Activated CD4-positive, alpha-beta T cell treated with anti-CD3 and anti-CD28 coated beads, Interleukin-2, Interleukin-4, amounts not matched to agents 100 ng/mL and 50 ng/mL, durations not matched to agents 16 hours and 8 hours (primary cell): ENCODE data around the gene AP5B1.

Experiments used
- DNase-seq: peaks from one replicate; pipeline ENCODE4 v3.0.0-alpha.2; 2020; ENCODE audit warnings: low spot score

AP5B1 gene

GRCh38 chr11:65801153-65801987, 20.6 kb upstream of the AP5B1 start:
- DNase-seq: no peak

- no peak for DNase-seq
These were observed 18.1 kb upstream of the AP5B1 start for GRCh38 chr11:65798882-65799281.

GRCh38 chr11:65797711-65798110, 16.9 kb upstream of the AP5B1 start:
- no peak for DNase-seq

- no peak for DNase-seq
These were observed 16.2 kb upstream of the AP5B1 start for GRCh38 chr11:65796726-65797601.

- DNase-seq: no peak
These were observed 14.1 kb upstream of the AP5B1 start for GRCh38 chr11:65794570-65795510.

- no peak for DNase-seq
These were observed 13.0 kb upstream of the AP5B1 start for GRCh38 chr11:65793625-65794400.

- DNase-seq: no peak
These were observed 12.4 kb upstream of the AP5B1 start for GRCh38 chr11:65793144-65793581.

- no peak for DNase-seq
These were observed 11.7 kb upstream of the AP5B1 start for GRCh38 chr11:65792456-65792855.

- no peak for DNase-seq
These were observed 11.0 kb upstream of the AP5B1 start for GRCh38 chr11:65791719-65792213.

GRCh38 chr11:65790902-65791650, 10.3 kb upstream of the AP5B1 start:
- no peak for DNase-seq

GRCh38 chr11:65790104-65790901, 9.5 kb upstream of the AP5B1 start:
- DNase-seq: no peak

GRCh38 chr11:65789230-65790103, 8.7 kb upstream of the AP5B1 start:
- no peak for DNase-seq

GRCh38 chr11:65788821-65789220, 8.0 kb upstream of the AP5B1 start:
- DNase-seq: no peak

- no peak for DNase-seq
These were observed 7.2 kb upstream of the AP5B1 start for GRCh38 chr11:65787649-65788622.

GRCh38 chr11:65786786-65787636, 6.2 kb upstream of the AP5B1 start, which contains the start of gene OVOL1:
Gene OVOL1 (plus strand): TSS chr11:65787063. CDS start chr11:65787374, 311 bp downstream.
- no peak for DNase-seq
